LNCaP clone FGC (cell line): ENCODE data around the gene NCMAP.

Experiments used
- DNase-seq: peaks from one replicate; pipeline ENCODE4 v3.0.0-alpha.2; 2011; ENCODE audit warnings: low read depth
- H3K4me3 ChIP-seq: 2 replicates; pipeline ENCODE4 v1.5.1; 2011; ENCODE audit warnings: mild to moderate bottlenecking, low read depth, low read length, control low read depth
- CTCF ChIP-seq: IDR thresholded peaks from 2 replicates; pipeline ENCODE4 v1.5.1; 2012; ENCODE audit warnings: mild to moderate bottlenecking; ENCODE audit not compliant: control insufficient read depth, insufficient read depth; ENCODE audit errors: extremely low read depth

Gene NCMAP

GRCh38 chr1:24644100-24644384, 88.2 kb downstream of the NCMAP start:
- no peak for TF ChIP-seq CTCF
- H3K4me3 ChIP-seq: peak overlapping the region; percentile 78
- no peak for DNase-seq

- no peak overlapping the region for H3K4me3 ChIP-seq
- no peak for DNase-seq
- TF ChIP-seq CTCF: no peak
Observed at GRCh38 chr1:24648919-24649318, 93.0 kb downstream of the NCMAP start.

- DNase-seq: no peak
- TF ChIP-seq CTCF: no peak
- H3K4me3 ChIP-seq: no peak overlapping the region
Observed at GRCh38 chr1:24652382-24652781, 96.5 kb downstream of the NCMAP start.

- DNase-seq: no peak
- no peak overlapping the region for H3K4me3 ChIP-seq
- no peak for TF ChIP-seq CTCF
Observed at GRCh38 chr1:24654010-24654409, 98.1 kb downstream of the NCMAP start.

- no peak for TF ChIP-seq CTCF
- DNase-seq: no peak
- H3K4me3 ChIP-seq: no peak overlapping the region
Observed at GRCh38 chr1:24656046-24656445, 100.2 kb downstream of the NCMAP start.

GRCh38 chr1:24657781-24658180, 101.9 kb downstream of the NCMAP start:
- DNase-seq: no peak
- TF ChIP-seq CTCF: no peak
- no peak overlapping the region for H3K4me3 ChIP-seq
